T47D (cell line): Measurements from ENCODE around the gene PCDHGA6.
"Not testable (repeated sequence)": the region's sequence is repeated elsewhere in the genome, so short reads cannot be mapped to it uniquely, and the experiment has no call there.

Experiments
- DNase-seq, 2 experiments: peaks; one replicate each; pipeline versions ENCODE4 v3.0.0 to v3.0.0-alpha.2; 2011 to 2012; ENCODE audit warnings: low read depth in 1 of 2, low spot score in 1 of 2
- JUND ChIP-seq: IDR thresholded peaks from 2 replicates; pipeline ENCODE4 v1.6.1; 2012; ENCODE audit warnings: low read depth
- in situ Hi-C: cut with HindIII; loops from 2 replicates; pipeline ENCODE4 v1.10.0; 2016; ENCODE audit warnings: low sequenced_read_pairs, low pct_unique_long_range_greater_than_20kb

PCDHGA6 gene

GRCh38 chr5:141409598-141410306 is 36.1 kb downstream of the PCDHGA6 start:
- no peak for DNase-seq
- TF ChIP-seq JUND, result no peak
- in situ Hi-C loops, result no loop called here

DNA sequence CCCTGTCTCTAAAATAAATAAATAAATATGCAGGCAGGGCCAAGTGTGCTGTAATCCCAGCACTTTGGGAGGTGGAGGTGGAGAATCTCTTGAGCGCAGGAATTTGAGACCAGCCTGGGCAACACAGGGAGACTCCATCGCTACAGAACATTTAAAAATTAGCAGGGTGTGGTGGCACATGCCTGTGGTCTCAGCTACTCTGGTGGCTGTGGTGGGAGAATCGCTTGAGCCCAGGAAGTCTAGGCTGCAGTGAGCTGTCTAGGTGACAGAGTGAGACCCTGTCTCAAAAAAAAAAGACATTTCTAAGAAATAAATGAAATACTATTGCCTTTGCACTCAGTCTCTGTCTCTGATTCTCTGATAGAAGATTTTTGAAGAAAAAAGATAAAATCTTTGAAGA is 37.9 kb downstream of the PCDHGA6 start:
- no peak for DNase-seq
- in situ Hi-C loops, result no loop called here
- no peak for TF ChIP-seq JUND

DNA sequence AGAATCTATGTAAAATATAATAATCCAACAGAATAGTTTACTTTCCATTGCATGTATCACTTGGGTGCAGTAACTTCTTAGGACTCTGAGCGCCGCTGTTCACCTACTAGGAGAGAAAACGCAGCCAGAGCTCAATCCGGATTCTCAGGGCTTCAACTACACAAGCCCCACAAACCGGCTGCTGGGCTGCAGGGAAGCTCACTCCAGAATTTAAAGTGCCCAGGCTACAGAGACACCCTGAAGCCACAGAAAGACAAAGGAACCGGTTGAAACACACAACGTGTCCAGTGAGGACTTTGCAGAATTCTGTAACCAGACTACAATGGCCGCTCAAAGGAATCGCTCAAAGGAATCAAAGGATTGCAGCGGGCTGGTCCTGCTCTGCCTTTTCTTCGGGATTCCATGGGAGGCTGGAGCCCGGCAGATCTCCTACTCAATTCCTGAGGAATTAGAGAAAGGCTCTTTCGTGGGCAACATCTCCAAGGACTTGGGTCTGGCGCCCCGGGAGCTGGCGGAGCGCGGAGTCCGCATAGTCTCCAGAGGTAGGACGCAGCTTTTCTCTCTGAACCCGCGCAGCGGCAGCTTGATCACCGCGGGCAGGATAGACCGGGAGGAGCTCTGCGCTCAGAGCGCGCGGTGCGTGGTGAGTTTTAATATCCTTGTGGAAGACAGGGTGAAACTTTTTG is 39.3 kb downstream of the PCDHGA6 start, which contains the start of gene PCDHGA10:
Gene PCDHGA10, plus strand, starts transcription at position 134 of the 686 bp plus-strand sequence. Its CDS starts 189 bp downstream, at position 323.
- no peak for TF ChIP-seq JUND
- DNase-seq, result peak; percentile 93
- in situ Hi-C loops, result no loop called here

DNA sequence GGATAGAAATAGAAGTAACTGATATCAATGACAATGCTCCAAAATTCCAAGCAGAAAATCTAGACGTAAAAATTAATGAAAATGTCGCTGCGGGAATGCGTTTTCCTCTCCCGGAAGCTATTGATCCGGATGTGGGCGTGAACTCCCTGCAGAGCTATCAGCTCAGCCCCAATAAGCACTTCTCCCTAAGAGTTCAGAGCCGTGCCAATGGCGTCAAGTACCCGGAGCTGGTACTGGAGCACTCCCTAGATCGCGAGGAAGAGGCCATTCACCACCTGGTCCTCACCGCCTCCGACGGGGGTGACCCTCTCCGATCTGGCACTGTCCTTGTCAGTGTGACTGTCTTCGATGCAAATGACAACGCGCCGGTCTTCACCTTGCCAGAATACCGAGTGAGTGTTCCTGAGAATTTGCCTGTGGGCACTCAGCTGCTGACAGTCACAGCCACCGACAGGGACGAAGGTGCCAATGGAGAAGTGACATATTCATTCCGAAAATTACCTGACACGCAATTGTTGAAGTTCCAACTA is 39.9 kb downstream of the PCDHGA6 start:
- TF ChIP-seq JUND, result no peak
- peak; percentile 72 to 92 for DNase-seq
- in situ Hi-C loops, result no loop called here

GRCh38 chr5:141414548-141415274 is 41.0 kb downstream of the PCDHGA6 start:
- in situ Hi-C loops, DNase-seq: not testable (repeated sequence)

DNA sequence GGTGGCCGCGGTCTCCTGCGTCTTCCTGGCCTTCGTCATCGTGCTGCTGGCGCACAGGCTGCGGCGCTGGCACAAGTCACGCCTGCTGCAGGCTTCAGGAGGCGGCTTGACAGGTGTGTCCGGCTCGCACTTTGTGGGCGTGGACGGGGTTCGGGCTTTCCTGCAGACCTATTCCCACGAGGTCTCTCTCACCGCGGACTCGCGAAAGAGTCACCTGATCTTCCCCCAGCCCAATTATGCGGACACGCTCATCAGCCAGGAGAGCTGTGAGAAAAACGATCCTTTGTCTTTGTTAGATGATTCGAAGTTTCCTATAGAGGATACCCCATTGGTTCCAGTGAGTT is 41.6 kb downstream of the PCDHGA6 start:
- in situ Hi-C loops, DNase-seq: not testable (repeated sequence)

- in situ Hi-C loops, DNase-seq: not testable (repeated sequence)
Measured at GRCh38 chr5:141417494-141418172, 43.9 kb downstream of the PCDHGA6 start, which contains the start of gene PCDHGB7. Gene PCDHGB7, plus strand, starts transcription at chr5:141417677. Its CDS starts 183 bp downstream, at chr5:141417860.

- no peak for DNase-seq
- in situ Hi-C loops, result no loop called here
- no peak for TF ChIP-seq JUND
Measured at GRCh38 chr5:141419074-141419880, 45.6 kb downstream of the PCDHGA6 start.

DNA sequence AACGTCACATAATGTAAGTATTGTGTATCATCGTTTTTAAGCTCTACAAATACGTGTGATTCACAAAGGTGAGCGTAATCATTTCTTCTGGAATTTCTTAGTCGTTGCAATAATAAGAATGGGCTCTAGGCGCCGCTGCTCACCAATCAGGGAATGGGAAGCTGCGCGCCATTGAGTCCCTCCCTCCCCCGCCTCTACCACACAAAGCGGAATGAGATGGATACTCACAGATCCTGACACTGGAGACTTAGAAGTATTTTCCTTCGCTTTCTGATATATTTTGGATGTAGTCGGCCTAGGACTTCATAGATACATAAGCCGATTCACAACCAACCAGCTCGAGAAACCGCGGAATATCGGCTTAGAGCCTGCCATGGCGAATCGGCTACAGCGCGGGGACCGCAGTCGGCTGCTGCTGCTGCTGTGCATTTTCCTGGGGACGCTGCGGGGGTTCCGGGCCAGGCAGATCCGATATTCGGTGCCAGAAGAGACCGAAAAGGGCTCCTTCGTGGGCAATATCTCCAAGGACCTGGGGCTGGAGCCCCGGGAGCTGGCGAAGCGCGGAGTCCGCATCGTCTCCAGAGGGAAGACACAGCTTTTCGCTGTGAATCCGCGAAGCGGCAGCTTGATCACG is 47.3 kb downstream of the PCDHGA6 start, which contains the start of gene PCDHGA11:
Gene PCDHGA11, plus strand, starts transcription at position 197 of the 634 bp plus-strand sequence. Its CDS starts 177 bp downstream, at position 374.
- in situ Hi-C loops, result no loop called here
- DNase-seq, result no peak
- TF ChIP-seq JUND, result no peak

- no peak for DNase-seq
- in situ Hi-C loops, result no loop called here
- no peak for TF ChIP-seq JUND
Measured at GRCh38 chr5:141421489-141421855, 47.8 kb downstream of the PCDHGA6 start.

DNA sequence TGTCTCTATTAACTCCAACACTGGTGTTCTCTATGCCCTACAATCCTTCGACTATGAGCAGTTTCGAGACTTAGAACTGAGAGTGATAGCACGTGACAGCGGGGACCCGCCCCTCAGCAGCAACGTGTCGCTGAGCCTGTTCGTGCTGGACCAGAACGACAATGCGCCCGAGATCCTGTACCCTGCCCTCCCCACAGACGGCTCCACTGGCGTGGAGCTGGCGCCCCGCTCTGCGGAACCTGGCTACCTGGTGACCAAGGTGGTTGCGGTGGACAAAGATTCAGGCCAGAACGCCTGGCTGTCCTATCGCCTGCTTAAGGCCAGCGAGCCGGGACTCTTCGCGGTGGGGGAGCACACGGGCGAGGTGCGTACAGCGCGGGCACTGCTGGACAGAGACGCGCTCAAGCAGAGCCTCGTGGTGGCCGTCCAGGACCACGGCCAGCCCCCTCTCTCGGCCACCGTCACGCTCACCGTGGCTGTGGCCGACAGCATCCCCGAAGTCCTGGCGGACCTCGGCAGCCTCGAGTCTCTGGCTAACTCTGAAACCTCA is 49.1 kb downstream of the PCDHGA6 start:
- in situ Hi-C loops, result no loop called here
- no peak for TF ChIP-seq JUND
- no peak for DNase-seq
